HG03439 (cell line): ENCODE data around the gene MRGPRD.
"Not testable (repeated sequence)": the region's sequence is repeated elsewhere in the genome, so short reads cannot be mapped to it uniquely, and the experiment has no call there.

Source experiments
- ATAC-seq: cut with Tn5 transposase; IDR thresholded peaks from one replicate; pipeline ENCODE4 v1.9.1; 2021; ENCODE audit warnings: mild to moderate bottlenecking, moderate library complexity; ENCODE audit not compliant: unreplicated experiment

The MRGPRD gene

DNA sequence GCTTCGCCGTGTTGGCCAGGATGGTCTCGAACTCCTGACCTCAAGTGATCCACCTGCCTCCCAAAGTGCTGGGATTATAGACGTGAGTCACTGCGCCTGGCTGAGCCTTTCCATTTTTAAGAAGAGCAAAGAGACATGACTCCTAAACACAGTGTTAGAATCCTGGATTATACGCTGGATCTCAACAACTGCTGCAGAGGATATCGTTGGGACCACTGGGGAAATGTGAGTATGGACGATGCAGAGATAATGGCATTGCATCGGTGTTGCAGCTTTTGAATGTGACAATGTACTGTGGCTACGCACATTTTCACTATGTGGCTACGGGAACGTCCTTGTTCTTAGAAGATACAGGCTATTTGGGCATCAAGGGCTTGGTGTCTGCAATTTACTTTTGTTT lies 26.0 kb upstream of the MRGPRD start:
- ATAC-seq: no peak

GRCh38 chr11:69005631-69006368 lies 25.0 kb upstream of the MRGPRD start:
- ATAC-seq: no peak

DNA sequence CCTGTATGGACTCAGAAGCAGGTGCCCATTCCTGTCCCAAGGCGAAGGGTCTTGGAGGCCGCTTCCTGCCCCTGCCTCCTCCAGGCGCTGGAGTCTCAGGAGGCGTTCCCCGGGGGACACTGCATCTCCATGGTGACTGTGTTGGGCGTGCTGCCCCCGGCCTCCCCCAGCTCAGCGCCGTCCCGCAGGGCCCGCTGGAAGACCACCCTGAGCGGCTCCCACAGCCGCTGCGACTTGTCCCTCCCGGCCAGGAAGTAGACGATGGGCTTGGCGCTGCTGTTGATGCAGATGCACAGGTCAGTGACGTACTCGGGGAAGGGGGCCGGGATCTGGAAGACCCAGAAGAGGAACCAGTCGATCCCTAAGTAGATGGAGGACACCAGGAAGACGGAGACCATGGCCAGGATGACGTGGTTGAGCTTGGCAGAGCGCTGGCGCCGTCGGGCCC lies 24.4 kb upstream of the MRGPRD start:
- ATAC-seq: no peak

- ATAC-seq: no peak
These were observed 23.8 kb upstream of the MRGPRD start for GRCh38 chr11:69004411-69005182.

- no peak for ATAC-seq
These were observed 23.1 kb upstream of the MRGPRD start for GRCh38 chr11:69003866-69004367.

GRCh38 chr11:69003301-69003865 lies 22.6 kb upstream of the MRGPRD start:
- ATAC-seq: no peak

- no peak for ATAC-seq
These were observed 21.9 kb upstream of the MRGPRD start for GRCh38 chr11:69002570-69003231.

GRCh38 chr11:69002110-69002569 lies 21.4 kb upstream of the MRGPRD start:
- no peak for ATAC-seq

- ATAC-seq: no peak
These were observed 20.7 kb upstream of the MRGPRD start for GRCh38 chr11:69001243-69002081.

- ATAC-seq: no peak
These were observed 20.1 kb upstream of the MRGPRD start for GRCh38 chr11:69000831-69001242.

- no peak for ATAC-seq
These were observed 19.6 kb upstream of the MRGPRD start for GRCh38 chr11:69000391-69000790.

- not testable (repeated sequence) for ATAC-seq
These were observed 19.1 kb upstream of the MRGPRD start for GRCh38 chr11:68999748-69000355.

GRCh38 chr11:68999093-68999747 lies 18.4 kb upstream of the MRGPRD start:
- ATAC-seq: no peak

DNA sequence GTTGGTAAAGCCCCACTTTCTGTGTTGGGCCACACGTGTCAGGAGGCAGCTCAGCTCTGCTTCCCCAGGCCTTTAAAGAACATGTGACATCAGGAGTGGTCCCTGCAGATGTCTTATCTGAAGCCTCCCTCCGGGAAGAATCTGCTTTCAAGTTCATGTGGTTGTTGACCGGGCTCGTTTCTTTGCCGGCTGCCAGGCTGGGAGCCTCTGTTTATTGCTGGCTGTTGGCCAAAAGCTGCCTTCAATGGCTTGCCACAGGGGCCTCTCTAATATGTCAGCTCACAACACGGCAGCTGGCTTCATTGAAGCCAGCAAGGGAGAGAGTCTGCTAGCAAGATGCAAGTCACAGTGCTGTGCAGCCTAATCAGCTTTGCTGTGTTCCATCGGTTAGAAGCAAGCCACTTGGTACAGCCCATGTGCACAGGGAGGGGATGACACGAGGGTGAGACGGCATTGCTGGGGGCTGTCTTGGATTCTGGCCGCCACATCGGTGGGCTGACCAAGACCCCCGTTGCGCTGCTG lies 17.7 kb upstream of the MRGPRD start:
- ATAC-seq: no peak

DNA sequence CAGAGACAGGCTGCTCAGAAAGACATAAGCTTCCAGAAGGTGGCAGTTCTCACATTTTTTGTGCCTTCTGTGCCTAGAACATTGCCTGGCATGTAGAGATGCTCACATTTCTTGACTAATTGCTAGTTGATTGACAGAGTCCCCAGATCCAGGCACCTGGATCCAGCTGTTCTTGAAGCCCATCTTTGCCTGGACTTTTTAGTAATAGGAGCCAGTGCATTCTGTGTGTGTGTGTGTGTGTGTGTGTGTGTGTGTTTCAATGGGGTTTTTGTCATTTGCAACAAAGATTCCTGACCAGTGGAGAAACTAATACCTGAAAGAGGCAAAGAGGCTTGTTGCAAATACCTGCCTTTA lies 17.2 kb upstream of the MRGPRD start:
- no peak for ATAC-seq

DNA sequence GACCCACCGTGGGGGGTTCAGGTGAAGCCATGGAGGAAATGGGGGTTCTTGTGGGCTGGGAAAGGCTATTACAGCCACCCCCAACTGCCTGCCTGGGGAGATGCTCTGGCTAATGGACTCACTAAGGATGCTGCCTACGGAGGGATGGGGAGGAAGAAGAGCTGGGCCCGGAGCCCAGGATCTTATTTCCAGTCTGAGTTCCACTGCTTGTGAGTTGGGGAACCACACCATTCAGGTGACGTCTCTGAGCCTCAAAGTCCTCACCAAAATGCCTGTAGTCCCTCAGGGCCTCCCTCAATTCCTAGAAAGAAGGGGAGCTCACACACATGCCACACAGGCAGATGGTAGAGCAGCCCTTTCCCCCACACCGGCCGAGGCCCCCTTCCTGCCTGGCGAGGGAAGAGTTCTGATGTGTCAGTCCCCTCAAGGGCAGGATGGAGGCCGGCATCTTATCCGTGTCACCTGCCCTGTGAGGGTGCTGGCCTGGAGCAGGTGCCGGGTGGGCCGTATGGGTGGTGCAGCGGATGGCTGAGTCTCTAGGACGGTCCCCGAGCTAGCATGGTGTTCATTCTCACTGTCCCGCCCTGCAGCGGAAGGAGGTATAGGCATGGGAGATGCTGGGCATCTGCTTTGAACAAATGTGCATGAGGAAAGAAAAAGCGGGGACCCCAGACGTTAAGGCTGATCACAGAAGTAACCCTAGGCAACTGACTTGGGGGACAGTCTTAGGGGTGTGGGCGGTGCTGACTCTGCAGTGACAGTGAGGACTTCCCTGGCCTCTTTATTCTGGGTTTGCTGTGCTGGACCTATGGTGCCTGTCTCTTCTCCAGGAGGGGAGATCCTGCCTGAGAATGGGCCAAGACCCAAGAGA lies 16.6 kb upstream of the MRGPRD start:
- no peak for ATAC-seq

DNA sequence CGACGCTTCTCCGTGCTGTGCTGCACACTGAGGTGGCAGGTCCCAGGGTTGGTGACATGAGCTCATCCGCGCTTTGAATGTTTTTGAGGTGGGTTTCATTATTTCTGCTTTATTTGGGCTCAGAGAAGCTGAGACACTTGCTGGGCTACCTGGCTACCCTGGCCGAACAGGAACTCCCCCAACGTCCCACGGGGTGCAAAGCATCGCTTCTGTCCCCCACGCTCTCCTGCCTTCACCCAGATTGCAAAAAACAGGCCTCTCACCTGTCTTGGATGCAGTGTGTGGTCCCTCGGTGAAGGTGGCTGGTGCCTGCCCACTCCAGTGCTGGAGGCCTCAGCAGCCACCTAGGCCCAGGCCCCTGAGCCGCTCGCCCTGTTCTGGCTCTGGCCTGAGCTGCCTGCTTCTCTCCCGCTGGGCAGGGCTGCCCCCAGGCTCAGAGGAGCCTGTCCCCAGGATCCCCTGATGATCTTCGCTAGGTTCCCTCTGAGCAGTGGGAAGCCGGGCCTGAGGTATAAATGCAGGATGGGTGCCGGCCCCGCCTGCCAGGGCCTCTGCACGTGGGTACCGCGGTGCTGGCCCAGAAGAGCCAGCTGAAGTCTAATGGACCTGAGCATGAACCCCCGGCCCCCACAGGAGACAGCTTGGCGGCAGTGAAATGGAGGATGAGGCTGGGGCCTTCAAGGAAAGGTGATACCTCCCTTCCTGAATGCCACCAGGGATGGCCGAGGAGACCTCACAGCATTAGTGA lies 15.8 kb upstream of the MRGPRD start:
- no peak for ATAC-seq
